Gastroesophageal sphincter (tissue), 4 donors: ENCODE results near the gene FGF18. TPM values are rescaled to one million over a fixed set of nuclear protein-coding genes. Genes with fewer than 3 reads are reported as not detected.
"Not testable (repeated sequence)": the region's sequence is repeated elsewhere in the genome, so short reads cannot be mapped to it uniquely, and the experiment has no call there.

Experiments
- ATAC-seq: fragments of 150-250 bp; one replicate; pipeline ENCODE4 v1.9.1; 2016; ENCODE audit warnings: mild to moderate bottlenecking, moderate library complexity
- H3K27ac ChIP-seq, 4 donors: fragments of 200-600 bp; sonication (generic) in 3 of 4; 1 replicate in 3 of 4; 2 replicates in 1 of 4; pipeline ENCODE4 v1.5.1; 2016 to 2019
- H3K27me3 ChIP-seq: fragments of 200-600 bp; sonication (generic); one replicate; pipeline ENCODE4 v1.5.1; 2019
- H3K36me3 ChIP-seq, 2 donors: fragments of 200-600 bp; sonication (generic); one replicate each; pipeline ENCODE4 v1.5.1; 2019; ENCODE audit warnings: control low read depth in 1 of 2
- H3K4me1 ChIP-seq, 3 donors: fragments of 200-600 bp; sonication (generic); 1 replicate in 2 of 3; 2 replicates in 1 of 3; pipeline ENCODE4 v1.5.1; 2016 to 2019; ENCODE audit warnings: control low read depth in 2 of 3
- H3K4me3 ChIP-seq, 2 donors: fragments of 200-600 bp; sonication (generic); one replicate each; pipeline ENCODE4 v1.5.1; 2019; ENCODE audit warnings: mild to moderate bottlenecking in 1 of 2, moderate library complexity in 1 of 2
- H3K9me3 ChIP-seq, 3 donors: fragments of 200-600 bp; sonication (generic); one replicate each; pipeline ENCODE4 v1.5.1; 2017 to 2019; ENCODE audit warnings: control low read depth in 2 of 3
- EP300 ChIP-seq: sonication (generic); formaldehyde crosslinking; IDR thresholded peaks from one replicate; pipeline ENCODE4 v1.6.1; 2017; ENCODE audit warnings: antibody characterized with exemption, mild to moderate bottlenecking
- POLR2A ChIP-seq, 2 donors: fragments of 450-650 bp; IDR thresholded peaks; one replicate each; pipeline ENCODE4 v1.6.1; 2017; ENCODE audit warnings: antibody characterized with exemption in 2 of 2, mild to moderate bottlenecking in 2 of 2, moderate library complexity in 1 of 2
- POLR2AphosphoS5 ChIP-seq: sonication (generic); formaldehyde crosslinking; IDR thresholded peaks from one replicate; pipeline ENCODE4 v1.6.1; 2017; ENCODE audit warnings: antibody characterized with exemption
- WGBS, 2 donors: methylation state at CpG; one replicate each; pipeline ENCODE4 v1.1.5; 2018; ENCODE audit warnings: low coverage in 1 of 2; 5-methylcytosine and 5-hydroxymethylcytosine counted together
- total RNA-seq, 4 donors: library from RNA; depleted of rRNA; stranded (reverse); fragments of >200 nt; gene quantifications; one replicate each; pipeline ENCODE4 v1.1.0, GENCODE V29; 2016
- TF ChIP-seq, protein P1 (sequence below), 4 experiments: fragments of 200-600 bp in 2 of 4; fragments of 450-650 bp in 2 of 4; sonication (generic) in 1 of 4; IDR thresholded peaks; one replicate each; pipeline ENCODE4 v1.5.1; 2017 to 2019; ENCODE audit warnings: antibody characterized with exemption in 4 of 4, mild to moderate bottlenecking in 2 of 4, moderate library complexity in 2 of 4

FGF18 gene
- total RNA-seq, 4 donors from 2014 or later: 1.8 to 2.1 TPM; not detected in 2

GRCh38 chr5:171395042-171395441 lies 24.4 kb upstream of the FGF18 start:
- no peak for ATAC-seq
- WGBS, 2 donors: 86 to 91% methylated on average over 4 to 7 of the region's 7 CpGs
- Histone ChIP-seq H3K9me3 (no peaks in the 10 kb centered on the region), H3K4me3 (no peak overlapping the region), H3K27me3 (no peaks in the 10 kb centered on the region), H3K4me1 (peaks cover 0 to 59% (median 0%) of the 10 kb centered on the region in 3 donors), H3K27ac (no peak overlapping the region), H3K36me3 (peaks cover 0 to 89% of the 10 kb centered on the region in 2 donors)
- no peak for TF ChIP-seq POLR2AphosphoS5
- TF ChIP-seq, protein P1, sequence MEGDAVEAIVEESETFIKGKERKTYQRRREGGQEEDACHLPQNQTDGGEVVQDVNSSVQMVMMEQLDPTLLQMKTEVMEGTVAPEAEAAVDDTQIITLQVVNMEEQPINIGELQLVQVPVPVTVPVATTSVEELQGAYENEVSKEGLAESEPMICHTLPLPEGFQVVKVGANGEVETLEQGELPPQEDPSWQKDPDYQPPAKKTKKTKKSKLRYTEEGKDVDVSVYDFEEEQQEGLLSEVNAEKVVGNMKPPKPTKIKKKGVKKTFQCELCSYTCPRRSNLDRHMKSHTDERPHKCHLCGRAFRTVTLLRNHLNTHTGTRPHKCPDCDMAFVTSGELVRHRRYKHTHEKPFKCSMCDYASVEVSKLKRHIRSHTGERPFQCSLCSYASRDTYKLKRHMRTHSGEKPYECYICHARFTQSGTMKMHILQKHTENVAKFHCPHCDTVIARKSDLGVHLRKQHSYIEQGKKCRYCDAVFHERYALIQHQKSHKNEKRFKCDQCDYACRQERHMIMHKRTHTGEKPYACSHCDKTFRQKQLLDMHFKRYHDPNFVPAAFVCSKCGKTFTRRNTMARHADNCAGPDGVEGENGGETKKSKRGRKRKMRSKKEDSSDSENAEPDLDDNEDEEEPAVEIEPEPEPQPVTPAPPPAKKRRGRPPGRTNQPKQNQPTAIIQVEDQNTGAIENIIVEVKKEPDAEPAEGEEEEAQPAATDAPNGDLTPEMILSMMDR (IDR thresholded peaks at IDR 0.05): no peak
- no peak for TF ChIP-seq EP300
- no peak for TF ChIP-seq POLR2A (IDR thresholded peaks at IDR 0.05)

DNA sequence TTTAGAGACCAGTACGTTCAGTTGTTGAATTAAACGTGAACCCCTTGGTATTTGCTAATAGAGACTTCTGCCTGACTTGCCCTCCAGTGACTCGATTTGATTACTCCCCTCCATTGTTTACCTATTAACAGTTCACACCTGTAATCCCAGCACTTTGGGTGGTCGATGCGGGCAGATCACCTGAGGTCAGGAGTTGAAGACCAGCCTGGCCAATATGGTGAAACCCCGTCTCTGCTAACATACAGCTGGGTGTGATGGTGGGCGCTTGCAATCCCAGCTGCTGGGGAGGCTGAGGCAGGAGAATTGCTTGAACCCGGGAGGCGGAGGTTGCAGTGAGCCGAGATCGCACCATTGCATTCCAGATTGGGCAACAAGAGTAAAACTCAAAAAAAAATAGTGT lies 22.9 kb upstream of the FGF18 start:
- H3K36me3 ChIP-seq: peaks cover 0 to 99% of the 10 kb centered on the region in 2 donors
- 89 to 94% methylated on average over 4 to 9 of the region's 11 CpGs for WGBS, 2 donors
- peaks cover 0 to 44% (median 0%) of the 10 kb centered on the region in 3 donors for H3K4me1 ChIP-seq
- not testable (repeated sequence) for H3K27me3 ChIP-seq, H3K4me3 ChIP-seq, H3K9me3 ChIP-seq, H3K27ac ChIP-seq, ATAC-seq

DNA sequence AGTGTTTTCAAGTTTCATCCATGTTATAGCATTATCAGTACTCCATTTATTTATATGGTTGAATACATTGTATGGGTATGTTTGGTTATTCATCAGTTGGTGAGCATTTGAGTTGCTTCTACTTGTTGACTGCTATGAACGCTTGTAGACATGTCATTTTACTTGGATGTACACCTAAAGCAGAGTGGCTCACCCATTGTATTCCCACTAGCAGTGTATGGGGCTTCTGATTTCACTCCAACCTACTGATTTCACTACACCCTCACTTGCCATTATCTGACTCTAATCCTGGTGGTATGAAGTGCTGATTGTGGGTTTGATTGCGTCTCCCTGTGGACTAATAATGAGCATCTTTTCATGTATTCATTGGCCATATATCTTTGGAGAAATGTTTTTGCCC lies 22.3 kb upstream of the FGF18 start:
- Histone ChIP-seq H3K9me3 (no peaks in the 10 kb centered on the region), H3K27me3 (no peaks in the 10 kb centered on the region), H3K4me3 (no peak overlapping the region), H3K4me1 (peaks cover 0 to 38% (median 0%) of the 10 kb centered on the region in 3 donors), H3K36me3 (peaks cover 0 to 96% of the 10 kb centered on the region in 2 donors), H3K27ac (no peak overlapping the region)
- no peak for ATAC-seq
- WGBS, 2 donors: 83 to 92% methylated on average over 2 of the region's 2 CpGs
- TF ChIP-seq, protein P1 (IDR thresholded peaks at IDR 0.05): no peak
- no peak for TF ChIP-seq EP300
- no peak for TF ChIP-seq POLR2A (IDR thresholded peaks at IDR 0.05)
- no peak for TF ChIP-seq POLR2AphosphoS5

DNA sequence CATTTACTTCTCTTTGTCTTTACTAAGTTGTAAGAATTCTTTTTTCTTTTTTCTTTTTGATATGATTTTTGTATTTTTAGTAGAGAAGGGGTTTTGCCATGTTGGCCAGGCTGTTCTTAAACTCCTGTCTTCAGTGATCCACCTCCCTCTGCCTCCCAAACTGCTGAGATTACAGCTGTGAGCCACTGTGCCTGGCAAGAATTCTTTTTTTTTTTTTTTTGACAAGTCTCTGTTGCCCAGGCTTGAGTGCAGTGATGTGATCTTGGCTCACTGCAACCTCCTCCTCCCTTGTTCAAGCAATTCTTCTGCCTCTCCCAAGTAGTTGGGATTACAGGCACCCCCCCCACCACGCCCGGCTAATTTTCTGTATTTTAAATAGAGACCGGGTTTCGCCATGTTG lies 21.8 kb upstream of the FGF18 start:
- TF ChIP-seq POLR2A (IDR thresholded peaks at IDR 0.05) (no peak), EP300 (no peak), POLR2AphosphoS5 (no peak)
- TF ChIP-seq, protein P1 (IDR thresholded peaks at IDR 0.05): no peak
- H3K9me3 ChIP-seq: no peaks in the 10 kb centered on the region
- 87% methylated on average over 2 of the region's 4 CpGs; no CpG with 5 or more reads in 1 of the 2 donors for WGBS, 2 donors
- ATAC-seq: no peak
- no peaks in the 10 kb centered on the region for H3K27me3 ChIP-seq
- H3K27ac ChIP-seq: no peak overlapping the region
- peaks cover 0 to 92% of the 10 kb centered on the region in 2 donors for H3K36me3 ChIP-seq
- no peak overlapping the region for H3K4me3 ChIP-seq
- H3K4me1 ChIP-seq: peaks cover 0 to 33% (median 0%) of the 10 kb centered on the region in 3 donors

DNA sequence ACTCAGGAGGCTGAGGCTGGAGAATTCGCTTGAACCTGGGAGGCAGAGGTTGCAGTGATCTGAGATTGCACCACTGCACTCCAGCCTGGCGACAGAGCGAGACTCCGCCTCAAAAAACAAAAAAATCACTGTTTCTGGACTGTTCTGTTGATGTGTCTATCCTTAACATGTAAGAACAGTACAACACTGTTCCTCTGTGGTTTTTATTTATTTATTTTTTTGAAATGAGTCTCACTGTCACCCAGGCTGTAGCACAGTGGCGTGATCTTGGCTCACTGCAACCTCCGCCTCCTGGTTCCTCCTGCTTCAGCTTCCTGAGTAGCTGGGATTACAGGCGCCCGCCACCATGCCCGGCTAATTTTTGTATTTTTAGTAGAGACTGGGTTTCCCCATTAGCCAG lies 20.8 kb upstream of the FGF18 start:
- H3K4me3 ChIP-seq, H3K27ac ChIP-seq, ATAC-seq, H3K9me3 ChIP-seq, H3K27me3 ChIP-seq: not testable (repeated sequence)
- 80 to 96% methylated on average over 5 to 7 of the region's 9 CpGs for WGBS, 2 donors
- Histone ChIP-seq H3K36me3 (peaks cover 0 to 81% of the 10 kb centered on the region in 2 donors), H3K4me1 (peaks cover 0 to 33% (median 0%) of the 10 kb centered on the region in 3 donors)

GRCh38 chr5:171400169-171400568 lies 19.3 kb upstream of the FGF18 start:
- WGBS, 2 donors: 80 to 100% methylated on average over 2 to 6 of the region's 7 CpGs
- Histone ChIP-seq H3K9me3 (no peaks in the 10 kb centered on the region), H3K4me1 (peaks cover 0 to 33% (median 0%) of the 10 kb centered on the region in 3 donors), H3K4me3 (no peak overlapping the region), H3K27me3 (no peaks in the 10 kb centered on the region), H3K27ac (no peak overlapping the region), H3K36me3 (peaks cover 0 to 72% of the 10 kb centered on the region in 2 donors)
- no peak for TF ChIP-seq POLR2A (IDR thresholded peaks at IDR 0.05)
- TF ChIP-seq, protein P1 (IDR thresholded peaks at IDR 0.05): no peak
- ATAC-seq: no peak
